Natural killer cell (primary cell): ENCODE data around the gene KAZN. TPM values are rescaled to one million over a fixed set of nuclear protein-coding genes. Genes with fewer than 3 reads are reported as not detected.

Experiments used
- ATAC-seq, 3 donors: fragments of 150-1000 bp in 2 of 3; fragments of 200-7000 bp in 1 of 3; cut with Tn5 transposase; 1 replicate in 1 of 3; 2 replicates in 2 of 3; pipeline ENCODE4 v1.10.0; 2021; ENCODE audit warnings: mild to moderate bottlenecking in 2 of 3, moderate library complexity in 2 of 3
- DNase-seq, 2 donors: peaks; one replicate each; pipeline versions ENCODE4 v3.0.0 to v3.0.0-alpha.2; 2013 to 2021; ENCODE audit warnings: mixed read lengths in 1 of 2
- H3K27ac ChIP-seq: one replicate; pipeline ENCODE4 v1.5.1; 2013; ENCODE audit warnings: mild to moderate bottlenecking, low read length
- H3K27me3 ChIP-seq: one replicate; pipeline ENCODE4 v1.6.1; 2013; ENCODE audit warnings: low read length; ENCODE audit not compliant: control insufficient read depth, insufficient read depth
- H3K36me3 ChIP-seq: one replicate; pipeline ENCODE4 v1.6.1; 2013; ENCODE audit warnings: low read length; ENCODE audit not compliant: control insufficient read depth, insufficient read depth
- H3K4me1 ChIP-seq: one replicate; pipeline ENCODE4 v1.6.1; 2013; ENCODE audit warnings: low read length; ENCODE audit not compliant: control insufficient read depth, insufficient read depth
- H3K4me3 ChIP-seq: one replicate; pipeline ENCODE4 v1.5.1; 2013; ENCODE audit warnings: low read length
- H3K9me3 ChIP-seq: one replicate; pipeline ENCODE4 v1.6.1; 2013; ENCODE audit warnings: low read length; ENCODE audit not compliant: control insufficient read depth, insufficient read depth
- H3K27ac Mint-ChIP-seq, 2 donors: one replicate each; pipeline ENCODE4 v1.8.0; 2022; ENCODE audit warnings: mild to moderate bottlenecking in 2 of 2, mixed read lengths in 2 of 2, moderate library complexity in 1 of 2
- H3K27me3 Mint-ChIP-seq, 2 donors: one replicate each; pipeline ENCODE4 v1.8.0; 2022; ENCODE audit warnings: low read depth in 2 of 2, mixed read lengths in 2 of 2
- H3K36me3 Mint-ChIP-seq: one replicate; pipeline ENCODE4 v1.8.0; 2022; ENCODE audit warnings: mixed read lengths
- H3K4me1 Mint-ChIP-seq, 2 donors: one replicate each; pipeline ENCODE4 v1.8.0; 2022; ENCODE audit warnings: mixed read lengths in 2 of 2
- H3K4me3 Mint-ChIP-seq: one replicate; pipeline ENCODE4 v1.8.0; 2022; ENCODE audit warnings: mild to moderate bottlenecking, moderate library complexity, mixed read lengths
- H3K9me3 Mint-ChIP-seq, 2 donors: one replicate each; pipeline ENCODE4 v1.8.0; 2022; ENCODE audit warnings: mixed read lengths in 2 of 2
- CTCF ChIP-seq: fragments of 200-600 bp; IDR thresholded peaks from one replicate; pipeline ENCODE4 v1.8.0; 2022; ENCODE audit warnings: antibody characterized with exemption
- WGBS: methylation state at CpG from one replicate; pipeline ENCODE4 v1.1.7; 2013; ENCODE audit warnings: missing lambda C conversion rate; ENCODE audit not compliant: insufficient coverage; 5-methylcytosine and 5-hydroxymethylcytosine counted together
- intact Hi-C: fragments of 100-400 bp; cut with micrococcal nuclease; formaldehyde crosslinking; loops from one replicate; pipeline ENCODE4 v1.14.2; 2022
- total RNA-seq, 4 donors: library from RNA; stranded (reverse); fragments of 120-200 nt in 1 of 4; gene quantifications; one replicate each; pipeline versions ENCODE4 v1.2.3 to v1.2.4, GENCODE V29; 2013 to 2022

Gene KAZN
- total RNA-seq, 3 donors from 2014 or later (not counting 1 experiment from before 2014, with no cell fraction given) = 1.2 to 2.0 (median 1.7) TPM

GRCh38 chr1:14887764-14888350, 289.4 kb downstream of the KAZN start:
- no peaks in the 10 kb centered on the region for H3K4me1 Mint-ChIP-seq
- Histone ChIP-seq H3K27ac (no peak overlapping the region), H3K27me3 (no peaks in the 10 kb centered on the region), H3K4me3 (no peak overlapping the region), H3K9me3 (no peaks in the 10 kb centered on the region), H3K36me3 (no peaks in the 10 kb centered on the region), H3K4me1 (no peaks in the 10 kb centered on the region)
- no peak for DNase-seq
- no peaks in the 10 kb centered on the region for H3K9me3 Mint-ChIP-seq
- H3K27ac Mint-ChIP-seq = no peak overlapping the region
- 79% methylated on average over 11 of the region's 13 CpGs for WGBS
- ATAC-seq = no peak
- no peak for TF ChIP-seq CTCF
- intact Hi-C loops = no loop called here
- no peaks in the 10 kb centered on the region for H3K36me3 Mint-ChIP-seq
- H3K27me3 Mint-ChIP-seq = peaks cover 14 to 15% of the 10 kb centered on the region in 2 donors
- H3K4me3 Mint-ChIP-seq = no peak overlapping the region

- intact Hi-C loops = no loop called here
- no peaks in the 10 kb centered on the region for H3K36me3 ChIP-seq
- H3K9me3 Mint-ChIP-seq = no peaks in the 10 kb centered on the region
- no peak overlapping the region for H3K4me3 Mint-ChIP-seq
- ATAC-seq (no peak), DNase-seq (no peak)
- no peaks in the 10 kb centered on the region for H3K4me1 ChIP-seq
- no peaks in the 10 kb centered on the region for H3K4me1 Mint-ChIP-seq
- 83% methylated on average over 7 of the region's 10 CpGs for WGBS
- no peak overlapping the region for H3K27ac ChIP-seq
- no peak overlapping the region for H3K27ac Mint-ChIP-seq
- no peaks in the 10 kb centered on the region for H3K36me3 Mint-ChIP-seq
- no peaks in the 10 kb centered on the region for H3K9me3 ChIP-seq
- TF ChIP-seq CTCF = no peak
- H3K27me3 ChIP-seq = no peaks in the 10 kb centered on the region
- H3K4me3 ChIP-seq = no peak overlapping the region
- H3K27me3 Mint-ChIP-seq = peaks cover 16 to 18% of the 10 kb centered on the region in 2 donors
Measured at GRCh38 chr1:14888374-14888773, 289.9 kb downstream of the KAZN start.

GRCh38 chr1:14889825-14890440, 291.4 kb downstream of the KAZN start:
- Mint-ChIP-seq H3K36me3 (no peaks in the 10 kb centered on the region), H3K27ac (no peak overlapping the region), H3K4me3 (no peak overlapping the region), H3K9me3 (no peaks in the 10 kb centered on the region), H3K27me3 (peaks cover 18% of the 10 kb centered on the region in 2 donors), H3K4me1 (no peaks in the 10 kb centered on the region)
- TF ChIP-seq CTCF = no peak
- no peak overlapping the region for H3K27ac ChIP-seq
- no peak overlapping the region for H3K4me3 ChIP-seq
- 93% methylated on average over 13 of the region's 13 CpGs for WGBS
- no peaks in the 10 kb centered on the region for H3K9me3 ChIP-seq
- H3K36me3 ChIP-seq = no peaks in the 10 kb centered on the region
- no peaks in the 10 kb centered on the region for H3K27me3 ChIP-seq
- H3K4me1 ChIP-seq = no peaks in the 10 kb centered on the region
- DNase-seq = no peak
- intact Hi-C loops = no loop called here
- no peak for ATAC-seq

GRCh38 chr1:14891991-14892390, 293.5 kb downstream of the KAZN start:
- Histone ChIP-seq H3K27me3 (no peaks in the 10 kb centered on the region), H3K9me3 (no peaks in the 10 kb centered on the region), H3K4me3 (no peak overlapping the region), H3K4me1 (no peaks in the 10 kb centered on the region), H3K36me3 (no peaks in the 10 kb centered on the region), H3K27ac (no peak overlapping the region)
- Mint-ChIP-seq H3K4me3 (no peak overlapping the region), H3K9me3 (no peaks in the 10 kb centered on the region), H3K27ac (no peak overlapping the region), H3K27me3 (peaks cover 13 to 18% of the 10 kb centered on the region in 2 donors), H3K36me3 (no peaks in the 10 kb centered on the region), H3K4me1 (no peaks in the 10 kb centered on the region)
- no peak for TF ChIP-seq CTCF
- intact Hi-C loops = no loop called here
- ATAC-seq (no peak), DNase-seq (no peak)
- WGBS = 74% methylated on average over 4 of the region's 4 CpGs
